Stomach (tissue), 9 donors: ENCODE results near the gene LSM12. TPM values are rescaled to one million over a fixed set of nuclear protein-coding genes. Genes with fewer than 3 reads are reported as not detected.

Experiments used
- DNase-seq, 2 donors: peaks; one replicate each; pipeline versions ENCODE4 v3.0.0 to v3.0.0-alpha.2; 2013 to 2019
- H3K27ac ChIP-seq, 5 donors: fragments of 200-600 bp in 4 of 5; sonication (generic) in 4 of 5; one replicate each; pipeline ENCODE4 v1.5.1; 2013 to 2019; ENCODE audit warnings: mild to moderate bottlenecking in 1 of 5, moderate library complexity in 1 of 5
- H3K27me3 ChIP-seq, 3 donors: fragments of 200-600 bp; sonication (generic); one replicate each; pipeline ENCODE4 v1.5.1; 2017 to 2019; ENCODE audit warnings: mixed run types in 1 of 3
- H3K36me3 ChIP-seq, 4 donors: fragments of 200-600 bp; sonication (generic); 1 replicate in 3 of 4; 2 replicates in 1 of 4; pipeline ENCODE4 v1.5.1; 2016 to 2019
- H3K4me1 ChIP-seq, 4 donors: fragments of 200-600 bp; sonication (generic); one replicate each; pipeline ENCODE4 v1.5.1; 2016 to 2019
- H3K4me3 ChIP-seq, 4 donors: fragments of 200-600 bp; sonication (generic) in 3 of 4; one replicate each; pipeline ENCODE4 v1.5.1; 2016 to 2019; ENCODE audit warnings: mild to moderate bottlenecking in 1 of 4
- H3K9me3 ChIP-seq, 4 donors: fragments of 200-600 bp; sonication (generic); one replicate each; pipeline ENCODE4 v1.5.1; 2016 to 2019
- EP300 ChIP-seq: sonication (generic); formaldehyde crosslinking; IDR thresholded peaks from one replicate; pipeline ENCODE4 v1.6.1; 2017; ENCODE audit warnings: antibody characterized with exemption
- POLR2A ChIP-seq, 4 donors: fragments of 450-650 bp; IDR thresholded peaks; one replicate each; pipeline ENCODE4 v1.6.1; 2016; ENCODE audit warnings: antibody characterized with exemption in 4 of 4, control low read depth in 2 of 4, mild to moderate bottlenecking in 1 of 4, moderate library complexity in 1 of 4
- POLR2AphosphoS5 ChIP-seq, 3 donors: sonication (generic); formaldehyde crosslinking; IDR thresholded peaks; one replicate each; pipeline ENCODE4 v1.6.1; 2016; ENCODE audit warnings: antibody characterized with exemption in 3 of 3
- WGBS, 5 donors: extraction: QIAGEN DNeasy Blood & Tissue Kit in 3 of 5; methylation state at CpG; one replicate each; pipeline versions ENCODE4 v1.1.5 to v1.1.7; 2013 to 2018; 5-methylcytosine and 5-hydroxymethylcytosine counted together
- intact Hi-C: fragments of 100-400 bp; cut with DNase I; formaldehyde crosslinking; loops from one replicate; pipeline ENCODE4 v1.15.1; 2023; ENCODE audit warnings: low total_unique reads
- polyA plus RNA-seq, 3 donors: library from polyadenylated mRNA; stranded (reverse); fragments of 200-250 nt; gene quantifications; one replicate each; pipeline ENCODE4 v1.2.3, GENCODE V29; 2013
- total RNA-seq, 5 donors: library from RNA; depleted of rRNA; stranded (reverse); fragments of >200 nt; gene quantifications; one replicate each; pipeline versions ENCODE4 v1.1.0 to v1.2.3, GENCODE V29; 2014 to 2016
- TF ChIP-seq, protein P1 (sequence below), 7 experiments: fragments of 450-650 bp in 4 of 7; fragments of 200-600 bp in 3 of 7; sonication (generic) in 3 of 7; IDR thresholded peaks; one replicate each; pipeline ENCODE4 v1.5.1; 2016 to 2019; ENCODE audit warnings: antibody characterized with exemption in 7 of 7, control low read depth in 2 of 7, mild to moderate bottlenecking in 1 of 7
- donor health status: healthy with polysubstance abuse.
- donor health status: Bipolar disorder and iron deficiency.
- donor health status: healthy.

Gene LSM12
- total and polyA plus RNA-seq, 8 donors: 19.8 to 34.5 (median 30.2) TPM

DNA sequence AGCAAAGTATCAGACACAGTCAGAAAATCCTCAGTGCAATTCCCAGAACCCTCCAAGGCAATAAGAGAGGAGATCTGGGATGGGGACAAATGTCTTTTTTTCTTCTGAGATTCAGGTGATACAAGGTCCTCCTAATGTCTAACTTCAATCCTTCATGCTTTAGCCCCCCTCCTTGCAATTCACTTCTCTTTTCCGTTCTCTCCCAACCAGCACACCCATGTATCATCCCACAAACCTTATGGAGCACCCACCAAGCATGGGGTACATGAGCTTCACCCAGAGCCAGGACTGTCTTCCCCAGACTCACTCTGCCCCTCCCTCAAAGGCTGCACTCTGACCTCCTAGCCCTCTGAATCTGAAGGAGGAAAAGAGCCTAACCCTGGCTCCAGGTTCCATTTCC, 46.9 kb upstream of the LSM12 start:
- intact Hi-C loops: loop anchor here (5.0 kb wide), 1 partner anchor 41 kb away; the partner anchor contains the start of gene G6PC3
- H3K36me3 ChIP-seq: peaks cover 3 to 44% (median 39%) of the 10 kb centered on the region in 4 donors
- H3K9me3 ChIP-seq: no peaks in the 10 kb centered on the region
- H3K27me3 ChIP-seq: no peaks in the 10 kb centered on the region
- peak overlapping the region in 2 of 5 donors; percentile 27 to 93 for H3K27ac ChIP-seq
- DNase-seq: no peak
- TF ChIP-seq, protein P1, sequence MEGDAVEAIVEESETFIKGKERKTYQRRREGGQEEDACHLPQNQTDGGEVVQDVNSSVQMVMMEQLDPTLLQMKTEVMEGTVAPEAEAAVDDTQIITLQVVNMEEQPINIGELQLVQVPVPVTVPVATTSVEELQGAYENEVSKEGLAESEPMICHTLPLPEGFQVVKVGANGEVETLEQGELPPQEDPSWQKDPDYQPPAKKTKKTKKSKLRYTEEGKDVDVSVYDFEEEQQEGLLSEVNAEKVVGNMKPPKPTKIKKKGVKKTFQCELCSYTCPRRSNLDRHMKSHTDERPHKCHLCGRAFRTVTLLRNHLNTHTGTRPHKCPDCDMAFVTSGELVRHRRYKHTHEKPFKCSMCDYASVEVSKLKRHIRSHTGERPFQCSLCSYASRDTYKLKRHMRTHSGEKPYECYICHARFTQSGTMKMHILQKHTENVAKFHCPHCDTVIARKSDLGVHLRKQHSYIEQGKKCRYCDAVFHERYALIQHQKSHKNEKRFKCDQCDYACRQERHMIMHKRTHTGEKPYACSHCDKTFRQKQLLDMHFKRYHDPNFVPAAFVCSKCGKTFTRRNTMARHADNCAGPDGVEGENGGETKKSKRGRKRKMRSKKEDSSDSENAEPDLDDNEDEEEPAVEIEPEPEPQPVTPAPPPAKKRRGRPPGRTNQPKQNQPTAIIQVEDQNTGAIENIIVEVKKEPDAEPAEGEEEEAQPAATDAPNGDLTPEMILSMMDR (IDR thresholded peaks at IDR 0.05): no peak
- no peak for TF ChIP-seq POLR2A (IDR thresholded peaks at IDR 0.05)
- no peak for TF ChIP-seq POLR2AphosphoS5 (IDR thresholded peaks at IDR 0.05)
- no peak for TF ChIP-seq EP300
- 76 to 100% (median 91%) methylated on average over 1 of the region's 1 CpG for WGBS, 5 donors
- no peak overlapping the region for H3K4me3 ChIP-seq
- H3K4me1 ChIP-seq: peaks cover 47 to 93% (median 72%) of the 10 kb centered on the region in 4 donors

DNA sequence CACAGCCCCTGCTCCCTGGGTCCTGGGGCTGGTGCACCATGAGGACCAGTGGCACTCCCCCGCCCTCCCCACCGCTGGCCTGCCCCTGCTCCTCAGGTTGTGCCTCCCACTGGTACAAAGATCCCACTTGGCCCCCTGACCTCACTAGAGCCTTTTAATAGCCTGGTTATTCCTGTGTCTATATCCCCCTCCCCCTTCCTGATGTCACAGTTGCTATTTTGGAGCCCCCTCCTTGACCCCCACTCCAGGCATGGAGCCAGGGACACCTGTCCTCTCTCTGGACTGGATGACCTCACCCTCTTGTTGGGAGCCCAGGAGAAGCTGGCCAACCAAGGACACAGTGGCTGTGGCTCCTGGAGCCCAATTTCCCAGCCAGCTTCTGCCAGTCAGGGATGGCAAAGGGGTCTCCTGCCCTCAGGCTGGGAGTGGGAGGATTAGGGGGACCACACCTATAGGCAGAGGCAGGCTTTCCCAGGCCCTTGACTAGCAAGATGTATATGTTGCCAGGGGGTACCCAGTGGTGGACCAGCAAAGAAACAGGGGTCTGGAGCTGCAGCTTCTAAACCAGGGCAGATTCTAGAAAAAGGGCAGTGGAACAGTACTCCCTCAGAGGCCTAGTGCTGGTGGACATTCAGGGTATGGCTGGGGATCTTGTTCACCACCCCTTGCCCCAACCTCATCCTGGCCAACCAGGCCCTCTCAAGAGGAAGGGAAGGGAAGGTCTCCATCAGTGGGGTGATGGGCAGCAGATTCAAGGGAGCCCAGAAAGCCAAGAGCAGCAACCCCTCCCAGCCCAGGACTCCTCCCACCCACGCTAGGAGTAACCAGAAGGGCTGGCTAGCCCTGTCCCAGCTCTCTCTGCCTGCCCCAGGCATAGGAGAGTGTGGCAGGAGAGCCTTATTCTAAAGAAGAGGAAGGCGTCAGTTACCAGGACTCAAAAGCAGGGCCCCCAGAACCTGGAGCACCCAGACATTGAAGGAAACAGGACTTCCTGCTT, 46.1 kb upstream of the LSM12 start:
- H3K36me3 ChIP-seq: peaks cover 3 to 44% (median 39%) of the 10 kb centered on the region in 4 donors
- peak in 1 of 2 donors; percentile 37 for DNase-seq
- peak overlapping the region in 4 of 5 donors; percentile 75 to 93 (median 84) for H3K27ac ChIP-seq
- H3K4me3 ChIP-seq: no peak overlapping the region
- TF ChIP-seq POLR2AphosphoS5 (IDR thresholded peaks at IDR 0.05) (no peak), EP300 (no peak), POLR2A (IDR thresholded peaks at IDR 0.05) (no peak)
- TF ChIP-seq, protein P1 (IDR thresholded peaks at IDR 0.05): no peak
- intact Hi-C loops: loop anchor here (5.0 kb wide), 1 partner anchor 40 kb away; the partner anchor contains the start of gene G6PC3
- no peaks in the 10 kb centered on the region for H3K9me3 ChIP-seq
- H3K4me1 ChIP-seq: peaks cover 55 to 95% (median 76%) of the 10 kb centered on the region in 4 donors
- no peaks in the 10 kb centered on the region for H3K27me3 ChIP-seq
- WGBS, 5 donors: 60 to 91% (median 77%) methylated on average over 2 to 4 of the region's 4 CpGs

DNA sequence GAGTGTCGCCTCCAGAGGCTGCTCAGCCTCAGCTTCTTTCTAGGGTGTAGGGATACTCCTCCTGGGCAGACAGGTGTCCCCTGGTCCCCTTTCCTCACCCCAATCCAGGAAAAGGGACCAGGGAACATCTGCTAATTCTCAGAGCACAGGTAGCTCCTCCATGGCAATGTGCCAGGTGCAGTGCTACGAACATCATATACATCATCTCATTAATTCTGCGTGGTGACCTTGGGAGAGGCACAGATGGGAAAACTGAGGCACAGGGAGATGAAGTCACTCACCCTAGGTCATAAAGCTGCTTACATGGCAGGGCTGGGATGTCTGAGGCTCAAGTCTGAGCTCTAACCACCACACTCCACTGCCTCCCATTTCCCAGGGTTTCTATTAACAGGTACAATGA, 45.3 kb upstream of the LSM12 start:
- no peaks in the 10 kb centered on the region for H3K27me3 ChIP-seq
- peaks cover 3 to 35% (median 31%) of the 10 kb centered on the region in 4 donors for H3K36me3 ChIP-seq
- 59 to 73% (median 73%) methylated on average over 3 of the region's 3 CpGs for WGBS, 5 donors
- H3K27ac ChIP-seq: peak overlapping the region in 4 of 5 donors; percentile 75 to 93 (median 84)
- peak overlapping the region in 1 of 4 donors; percentile 39 for H3K4me3 ChIP-seq
- intact Hi-C loops: loop anchor here (5.0 kb wide), 1 partner anchor 39 kb away; the partner anchor contains the start of gene G6PC3
- peaks cover 55 to 96% (median 80%) of the 10 kb centered on the region in 4 donors for H3K4me1 ChIP-seq
- no peak for DNase-seq
- H3K9me3 ChIP-seq: no peaks in the 10 kb centered on the region
- TF ChIP-seq EP300: no peak
- TF ChIP-seq, protein P1 (IDR thresholded peaks at IDR 0.05): no peak
- TF ChIP-seq POLR2AphosphoS5 (IDR thresholded peaks at IDR 0.05): no peak
- TF ChIP-seq POLR2A (IDR thresholded peaks at IDR 0.05): no peak
